HL-60 (cell line): ENCODE results near the gene COG1.
A peak's percentile ranks its signal among the peaks of the same experiment; 100 is the strongest.

Experiments
- DNase-seq, 2 experiments: peaks; one replicate each; pipeline ENCODE4 v3.0.0-alpha.2; 2010 to 2020; ENCODE audit warnings: low read depth in 1 of 2, low spot score in 1 of 2
- H3K27ac ChIP-seq: fragments of 250-450 bp; sonication (Bioruptor Pico); replicated peaks from 2 replicates; pipeline ENCODE4 v1.5.1; 2020; ENCODE audit warnings: mild to moderate bottlenecking, moderate library complexity
- H3K27me3 ChIP-seq: fragments of 250-450 bp; sonication (Bioruptor Pico); 2 replicates; pipeline ENCODE4 v1.5.1; 2021; ENCODE audit warnings: mild to moderate bottlenecking, moderate library complexity; ENCODE audit not compliant: insufficient read depth, poor library complexity, severe bottlenecking
- H3K4me3 ChIP-seq: replicated peaks from 2 replicates; pipeline ENCODE4 v1.5.1; 2011; ENCODE audit warnings: mild to moderate bottlenecking, control low read depth, low read length; ENCODE audit not compliant: insufficient read depth
- GABPA ChIP-seq: IDR thresholded peaks from 2 replicates; pipeline ENCODE4 v1.6.1; 2012; ENCODE audit warnings: low read depth
- POLR2AphosphoS5 ChIP-seq: IDR thresholded peaks from 2 replicates; pipeline ENCODE4 v1.6.1; 2012; ENCODE audit warnings: low read depth
- SPI1 ChIP-seq: IDR thresholded peaks from 2 replicates; pipeline ENCODE4 v1.6.1; 2012; ENCODE audit warnings: low read depth, mild to moderate bottlenecking, borderline replicate concordance
- TF ChIP-seq, protein P1 (sequence below): IDR thresholded peaks from 2 replicates; pipeline ENCODE4 v1.6.1; 2012; ENCODE audit warnings: low read depth; ENCODE audit not compliant: insufficient replicate concordance
- TF ChIP-seq, protein P2 (sequence below): IDR thresholded peaks from one replicate; pipeline ENCODE4 v1.5.1; 2011; ENCODE audit warnings: low read length, control low read depth, inconsistent platforms; ENCODE audit not compliant: insufficient read depth

COG1 gene

DNA sequence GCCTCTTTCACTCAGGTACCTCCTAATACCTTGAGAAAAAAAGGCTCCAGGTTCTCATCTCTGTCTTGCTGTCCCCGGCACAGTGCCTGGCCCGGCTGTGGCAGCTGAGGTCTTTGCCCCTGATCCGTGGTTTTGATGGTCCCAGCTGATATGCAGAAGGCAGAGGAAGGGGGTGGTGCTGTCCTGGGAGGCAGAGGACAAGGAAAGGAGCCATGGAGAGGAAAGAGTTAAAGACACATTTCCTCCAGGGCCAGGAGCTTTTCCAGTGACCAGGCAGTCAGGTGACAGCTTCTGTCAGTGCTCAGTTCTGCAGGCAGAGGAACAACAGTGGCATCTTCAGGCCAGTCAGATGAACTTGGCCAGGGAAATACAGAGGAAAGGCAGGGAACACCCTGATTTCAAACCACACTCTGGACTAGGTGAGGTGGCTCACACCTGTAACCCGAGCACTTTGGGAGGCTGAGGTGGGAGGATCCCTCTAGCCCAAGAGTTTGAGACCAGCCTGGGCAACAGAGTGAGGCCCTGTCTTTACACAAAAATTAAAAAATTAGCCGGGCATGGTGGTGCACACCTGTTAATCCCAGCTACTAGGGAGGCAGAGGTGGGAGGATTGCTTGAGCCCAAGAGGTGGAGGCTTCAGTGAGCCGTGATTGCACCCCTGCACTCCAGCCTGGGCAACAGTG is 3.3 kb upstream of the COG1 start:
- TF ChIP-seq GABPA (no peak), POLR2AphosphoS5 (no peak), SPI1 (no peak)
- TF ChIP-seq, protein P1, sequence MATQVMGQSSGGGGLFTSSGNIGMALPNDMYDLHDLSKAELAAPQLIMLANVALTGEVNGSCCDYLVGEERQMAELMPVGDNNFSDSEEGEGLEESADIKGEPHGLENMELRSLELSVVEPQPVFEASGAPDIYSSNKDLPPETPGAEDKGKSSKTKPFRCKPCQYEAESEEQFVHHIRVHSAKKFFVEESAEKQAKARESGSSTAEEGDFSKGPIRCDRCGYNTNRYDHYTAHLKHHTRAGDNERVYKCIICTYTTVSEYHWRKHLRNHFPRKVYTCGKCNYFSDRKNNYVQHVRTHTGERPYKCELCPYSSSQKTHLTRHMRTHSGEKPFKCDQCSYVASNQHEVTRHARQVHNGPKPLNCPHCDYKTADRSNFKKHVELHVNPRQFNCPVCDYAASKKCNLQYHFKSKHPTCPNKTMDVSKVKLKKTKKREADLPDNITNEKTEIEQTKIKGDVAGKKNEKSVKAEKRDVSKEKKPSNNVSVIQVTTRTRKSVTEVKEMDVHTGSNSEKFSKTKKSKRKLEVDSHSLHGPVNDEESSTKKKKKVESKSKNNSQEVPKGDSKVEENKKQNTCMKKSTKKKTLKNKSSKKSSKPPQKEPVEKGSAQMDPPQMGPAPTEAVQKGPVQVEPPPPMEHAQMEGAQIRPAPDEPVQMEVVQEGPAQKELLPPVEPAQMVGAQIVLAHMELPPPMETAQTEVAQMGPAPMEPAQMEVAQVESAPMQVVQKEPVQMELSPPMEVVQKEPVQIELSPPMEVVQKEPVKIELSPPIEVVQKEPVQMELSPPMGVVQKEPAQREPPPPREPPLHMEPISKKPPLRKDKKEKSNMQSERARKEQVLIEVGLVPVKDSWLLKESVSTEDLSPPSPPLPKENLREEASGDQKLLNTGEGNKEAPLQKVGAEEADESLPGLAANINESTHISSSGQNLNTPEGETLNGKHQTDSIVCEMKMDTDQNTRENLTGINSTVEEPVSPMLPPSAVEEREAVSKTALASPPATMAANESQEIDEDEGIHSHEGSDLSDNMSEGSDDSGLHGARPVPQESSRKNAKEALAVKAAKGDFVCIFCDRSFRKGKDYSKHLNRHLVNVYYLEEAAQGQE: no peak
- TF ChIP-seq, protein P2, sequence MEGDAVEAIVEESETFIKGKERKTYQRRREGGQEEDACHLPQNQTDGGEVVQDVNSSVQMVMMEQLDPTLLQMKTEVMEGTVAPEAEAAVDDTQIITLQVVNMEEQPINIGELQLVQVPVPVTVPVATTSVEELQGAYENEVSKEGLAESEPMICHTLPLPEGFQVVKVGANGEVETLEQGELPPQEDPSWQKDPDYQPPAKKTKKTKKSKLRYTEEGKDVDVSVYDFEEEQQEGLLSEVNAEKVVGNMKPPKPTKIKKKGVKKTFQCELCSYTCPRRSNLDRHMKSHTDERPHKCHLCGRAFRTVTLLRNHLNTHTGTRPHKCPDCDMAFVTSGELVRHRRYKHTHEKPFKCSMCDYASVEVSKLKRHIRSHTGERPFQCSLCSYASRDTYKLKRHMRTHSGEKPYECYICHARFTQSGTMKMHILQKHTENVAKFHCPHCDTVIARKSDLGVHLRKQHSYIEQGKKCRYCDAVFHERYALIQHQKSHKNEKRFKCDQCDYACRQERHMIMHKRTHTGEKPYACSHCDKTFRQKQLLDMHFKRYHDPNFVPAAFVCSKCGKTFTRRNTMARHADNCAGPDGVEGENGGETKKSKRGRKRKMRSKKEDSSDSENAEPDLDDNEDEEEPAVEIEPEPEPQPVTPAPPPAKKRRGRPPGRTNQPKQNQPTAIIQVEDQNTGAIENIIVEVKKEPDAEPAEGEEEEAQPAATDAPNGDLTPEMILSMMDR: peak; percentile 83

DNA sequence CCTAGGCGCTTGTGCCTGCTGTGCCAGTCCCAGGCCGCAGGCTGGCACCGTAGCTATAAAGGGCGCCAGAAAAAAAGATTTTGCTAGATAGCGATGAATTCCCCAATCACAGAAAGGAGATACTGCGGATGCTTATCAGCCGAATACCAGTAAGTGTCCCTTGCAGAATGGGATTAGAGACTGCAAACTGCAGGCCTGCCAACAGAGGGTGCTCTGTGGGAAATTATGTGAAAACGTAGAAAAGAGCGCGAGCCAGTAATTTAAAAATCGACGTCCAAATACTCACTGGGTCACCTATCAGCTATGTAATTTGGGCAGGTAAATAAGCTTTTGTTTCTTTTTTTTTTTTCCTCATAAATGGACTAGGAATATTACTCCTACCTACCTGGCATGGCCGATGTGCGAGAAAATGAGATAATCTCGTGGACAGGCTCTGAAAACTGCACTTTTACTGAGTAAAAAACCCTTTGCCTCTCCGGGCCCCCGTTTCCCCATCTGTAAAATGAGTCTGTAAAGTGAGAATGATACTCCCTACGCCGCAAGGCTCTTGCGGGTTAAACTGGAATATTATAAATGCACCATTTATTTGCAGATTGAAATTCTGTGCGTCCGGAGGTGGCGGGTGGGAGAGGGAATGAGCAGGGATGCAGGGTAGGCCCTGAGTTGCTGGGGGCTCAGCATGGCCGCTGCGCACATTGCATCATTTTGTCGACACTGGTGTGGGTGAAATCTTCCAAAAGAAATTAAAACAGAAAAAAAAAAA is 1.2 kb upstream of the COG1 start:
- peak; percentile 53 to 77 for DNase-seq
- Histone ChIP-seq H3K4me3 (peak overlapping the region; percentile 86), H3K27ac (peak overlapping the region; percentile 89), H3K27me3 (no peaks in the 10 kb centered on the region)
- TF ChIP-seq, protein P2: peak; percentile 69
- TF ChIP-seq GABPA (no peak), SPI1 (no peak), POLR2AphosphoS5 (no peak; the same call in 1 of the 2 replicates)

More for the DNA sequence above, 3.3 kb upstream of the COG1 start:
- H3K27ac ChIP-seq: no peak overlapping the region
- H3K4me3 ChIP-seq: no peak overlapping the region
- DNase-seq: peak in 1 of 2 experiments; percentile 72
- no peaks in the 10 kb centered on the region for H3K27me3 ChIP-seq

DNA sequence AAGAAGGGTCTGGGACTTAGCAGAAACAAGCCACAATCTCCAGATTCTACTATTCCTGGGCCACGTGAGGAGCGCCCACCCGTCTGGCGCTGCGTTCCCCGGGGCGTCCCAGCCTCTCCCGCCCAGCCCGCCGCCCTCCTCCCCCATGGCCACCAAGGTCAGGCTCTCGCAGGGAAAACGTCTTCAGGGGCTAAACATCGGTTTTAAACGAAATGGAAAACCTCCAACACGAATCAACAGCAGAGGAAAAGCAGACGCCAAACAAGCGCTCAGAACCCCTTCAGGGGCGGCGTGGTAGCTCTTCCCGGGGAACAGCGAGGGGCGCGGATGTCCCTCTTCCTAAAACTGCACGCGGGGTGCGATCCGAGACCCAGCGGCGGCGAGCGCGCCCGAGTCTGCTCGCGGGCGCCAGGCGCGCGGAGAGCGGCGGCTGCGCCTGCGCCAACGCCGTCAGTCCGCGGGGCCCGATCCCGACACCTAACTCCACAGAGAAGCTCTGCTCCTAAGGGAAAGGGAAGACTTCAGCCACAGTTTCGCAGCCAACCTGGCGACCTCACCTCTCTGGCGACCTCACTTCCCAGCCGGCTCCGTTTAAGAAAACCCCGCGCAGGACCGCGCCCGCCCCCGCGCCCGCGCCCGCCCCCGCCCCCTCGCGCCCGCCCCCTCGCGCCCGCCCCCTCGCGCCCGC is 505 bp upstream of the COG1 start:
- Histone ChIP-seq H3K27me3 (no peaks in the 10 kb centered on the region), H3K4me3 (peak overlapping the region; percentile 86), H3K27ac (peak overlapping the region; percentile 89)
- TF ChIP-seq SPI1: peak; percentile 29; the same call in 1 of the 2 replicates
- TF ChIP-seq, protein P2: no peak
- TF ChIP-seq, protein P1: no peak
- no peak for TF ChIP-seq GABPA
- peak; percentile 74 for TF ChIP-seq POLR2AphosphoS5
- DNase-seq: peak; percentile 69 to 74
